HG03575 (cell line): ENCODE measurements around the gene UNK.
"Not testable (repeated sequence)": the region's sequence is repeated elsewhere in the genome, so short reads cannot be mapped to it uniquely, and the experiment has no call there.

Source experiments
- ATAC-seq: cut with Tn5 transposase; IDR thresholded peaks from one replicate; pipeline ENCODE4 v1.9.1; 2021; ENCODE audit not compliant: unreplicated experiment, insufficient number of reproducible peaks, low FRiP score; ENCODE audit errors: extremely low read depth

Gene UNK

DNA sequence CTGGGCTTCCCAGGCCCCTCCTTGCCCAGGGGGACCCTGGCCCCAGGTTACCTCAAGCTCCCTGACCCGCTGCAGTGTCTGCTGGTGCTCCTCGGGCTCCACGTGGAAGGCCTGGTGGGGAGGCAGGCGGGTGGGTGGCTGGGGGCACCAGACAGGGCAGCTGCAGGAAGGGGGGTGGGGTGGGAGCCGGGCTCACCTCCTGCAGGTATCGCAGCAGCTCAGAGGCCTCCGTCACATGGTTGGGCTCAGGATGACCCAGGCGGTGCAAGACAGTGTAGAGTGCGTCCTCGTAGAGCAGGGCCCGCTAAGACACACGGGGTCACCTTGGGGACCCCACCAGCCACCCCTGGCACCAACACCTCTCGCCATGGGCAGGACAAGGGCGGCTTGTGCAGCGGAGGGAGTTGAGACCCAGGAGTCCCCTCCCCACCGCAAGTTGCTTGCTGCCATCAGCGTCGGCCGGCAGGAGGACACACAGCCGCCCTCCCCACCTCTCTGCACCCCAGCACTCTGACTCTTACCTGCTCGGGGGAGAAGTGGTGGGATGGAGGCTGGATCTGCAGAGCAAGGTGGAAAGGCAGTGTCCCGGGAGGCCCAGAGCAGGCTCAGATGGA lies 58.5 kb downstream of the UNK start:
- no peak for ATAC-seq

DNA sequence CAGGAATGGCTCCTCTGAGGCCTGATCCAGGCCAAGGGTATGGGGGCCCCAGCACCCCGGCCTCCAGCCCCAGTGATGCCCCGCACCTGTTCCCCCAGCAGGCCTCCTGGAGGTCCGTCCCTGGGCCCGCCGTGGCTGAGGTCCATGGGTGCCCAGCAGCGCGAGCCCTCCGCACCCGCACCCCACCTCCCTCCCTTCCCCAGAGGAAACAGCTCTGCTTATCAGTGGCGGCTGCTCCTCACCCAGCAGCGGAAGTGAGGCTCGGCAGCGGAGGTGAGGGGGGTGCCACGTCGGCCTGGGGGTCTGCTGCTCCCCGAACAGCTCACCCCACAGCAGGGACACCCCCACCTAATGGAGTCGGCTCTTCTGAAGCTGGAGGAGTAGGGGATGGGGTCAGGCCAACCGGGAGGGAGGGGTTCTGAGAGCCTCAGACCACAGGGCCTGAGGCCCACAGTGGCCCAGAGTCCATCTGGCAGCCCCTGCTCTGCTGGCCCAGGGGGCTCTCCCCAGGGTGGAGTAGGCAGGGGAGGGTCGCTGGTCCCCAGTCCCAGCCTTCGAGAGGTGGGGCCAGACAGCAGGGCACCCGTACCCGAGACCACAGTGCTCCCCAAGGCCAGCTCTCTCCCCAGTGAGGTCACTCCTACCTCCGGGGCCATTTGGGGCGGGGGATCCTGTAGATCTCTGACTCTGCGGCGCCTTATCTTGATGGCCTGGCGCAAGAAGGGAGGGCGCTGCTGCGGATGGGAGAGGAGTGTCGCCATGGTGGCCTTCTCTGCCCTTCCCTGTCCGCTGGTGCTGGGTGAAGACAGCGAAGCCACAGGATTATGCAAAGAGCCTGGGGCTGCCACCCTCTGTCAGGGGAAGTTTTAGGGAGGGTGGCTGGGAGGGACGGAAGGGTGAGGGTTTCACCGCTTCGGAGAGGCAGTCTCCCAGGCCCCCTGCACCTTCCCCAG lies 59.2 kb downstream of the UNK start, which contains the start of gene UNC13D:
Gene UNC13D (minus strand): TSS at position 828 of the 953 bp plus-strand sequence. CDS start 67 bp downstream, at position 761.
- ATAC-seq, result no peak

DNA sequence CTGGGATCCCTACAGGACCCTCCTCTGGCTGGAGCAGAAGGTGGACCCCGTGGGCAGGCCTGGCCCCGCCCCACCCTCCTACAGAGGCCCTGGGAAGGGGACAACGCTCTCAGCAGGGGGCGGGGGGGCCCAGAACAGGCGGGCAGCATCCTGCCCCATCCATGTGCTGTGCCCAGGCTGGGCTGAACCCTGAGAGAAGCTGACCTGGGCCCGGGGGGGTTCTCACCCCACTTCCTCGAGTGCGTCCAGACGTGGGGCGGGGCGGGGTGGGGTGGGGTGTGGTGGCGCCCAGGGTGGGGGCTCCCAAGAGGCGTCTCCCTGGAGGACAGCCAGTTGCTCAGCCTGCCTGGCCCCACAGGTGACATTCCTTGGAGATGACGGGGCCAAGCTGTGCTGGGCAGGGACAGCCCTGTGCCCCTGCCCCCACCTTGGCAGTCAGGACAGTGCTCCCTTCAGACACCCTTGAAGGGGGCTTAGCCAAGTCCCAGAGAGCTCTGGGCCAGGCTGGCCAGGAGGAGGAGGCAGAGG lies 60.0 kb downstream of the UNK start:
- no peak for ATAC-seq

DNA sequence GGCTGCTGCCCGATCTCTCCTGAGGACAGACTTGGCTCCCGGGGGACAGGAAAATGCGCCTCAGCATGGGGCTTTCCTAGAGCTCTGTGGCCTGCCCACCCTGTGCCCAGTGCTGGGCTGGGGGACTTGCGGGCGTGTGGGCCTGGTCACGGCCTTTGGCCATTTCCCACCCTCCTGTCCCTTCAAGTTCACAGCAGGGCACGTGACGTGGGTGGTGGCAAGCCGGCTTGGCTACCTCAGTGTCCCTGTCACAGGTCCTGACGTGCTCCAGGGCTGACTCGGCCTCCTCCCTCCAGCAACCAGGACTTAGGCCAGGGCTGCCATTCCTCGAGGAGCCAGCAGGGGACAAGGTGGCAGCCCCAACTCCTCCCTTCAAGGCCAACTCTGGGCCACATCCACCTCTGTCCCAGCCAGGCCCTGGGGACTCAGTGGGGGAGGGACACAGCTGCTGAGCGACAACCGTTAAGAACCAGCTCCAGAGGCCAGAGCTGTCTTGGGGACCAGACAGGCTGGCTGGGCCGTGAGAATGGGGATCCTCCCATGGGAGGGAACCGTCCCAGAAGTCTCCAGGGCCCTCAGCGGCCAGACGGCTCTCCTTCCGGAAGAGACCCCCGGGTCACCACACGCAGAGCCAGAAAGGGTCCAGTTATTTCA lies 60.6 kb downstream of the UNK start:
- ATAC-seq, result no peak

DNA sequence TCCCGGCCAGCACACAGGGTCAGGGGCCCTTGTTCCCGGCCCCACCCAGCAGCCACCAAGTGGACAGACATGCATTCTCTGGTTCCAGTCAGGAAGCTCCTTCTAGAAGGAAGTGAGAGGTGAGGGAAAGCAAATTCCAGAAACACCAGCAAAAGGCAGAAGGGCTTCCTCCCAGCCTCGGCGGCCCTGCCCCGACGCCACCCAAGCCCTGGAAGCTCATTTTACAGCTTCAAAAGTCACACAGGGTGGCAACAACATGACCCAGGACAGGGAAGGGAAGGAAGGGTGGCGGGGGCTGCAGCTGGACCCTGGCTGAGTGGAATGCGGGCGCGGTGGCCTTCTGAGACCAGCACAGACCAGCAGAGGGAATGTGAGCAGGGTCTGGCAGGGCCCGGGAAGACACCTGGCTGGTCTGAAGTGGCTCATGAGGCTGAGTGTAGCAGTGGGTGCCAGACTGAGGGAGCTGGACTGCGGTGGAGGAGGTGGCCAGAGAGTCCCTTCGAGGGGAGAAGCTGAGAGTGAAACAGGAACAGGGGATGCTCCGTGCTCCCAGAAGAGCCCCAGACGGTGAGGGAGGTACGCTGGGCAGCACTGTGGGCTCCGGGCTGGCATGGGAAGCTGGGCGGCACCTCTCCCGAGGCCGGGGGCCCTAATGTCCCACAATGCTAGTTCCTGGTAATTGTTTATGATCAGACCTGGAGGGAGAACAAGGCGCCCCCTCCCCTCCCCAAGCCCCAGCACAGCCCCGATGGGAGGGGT lies 61.5 kb downstream of the UNK start:
- ATAC-seq, result no peak

DNA sequence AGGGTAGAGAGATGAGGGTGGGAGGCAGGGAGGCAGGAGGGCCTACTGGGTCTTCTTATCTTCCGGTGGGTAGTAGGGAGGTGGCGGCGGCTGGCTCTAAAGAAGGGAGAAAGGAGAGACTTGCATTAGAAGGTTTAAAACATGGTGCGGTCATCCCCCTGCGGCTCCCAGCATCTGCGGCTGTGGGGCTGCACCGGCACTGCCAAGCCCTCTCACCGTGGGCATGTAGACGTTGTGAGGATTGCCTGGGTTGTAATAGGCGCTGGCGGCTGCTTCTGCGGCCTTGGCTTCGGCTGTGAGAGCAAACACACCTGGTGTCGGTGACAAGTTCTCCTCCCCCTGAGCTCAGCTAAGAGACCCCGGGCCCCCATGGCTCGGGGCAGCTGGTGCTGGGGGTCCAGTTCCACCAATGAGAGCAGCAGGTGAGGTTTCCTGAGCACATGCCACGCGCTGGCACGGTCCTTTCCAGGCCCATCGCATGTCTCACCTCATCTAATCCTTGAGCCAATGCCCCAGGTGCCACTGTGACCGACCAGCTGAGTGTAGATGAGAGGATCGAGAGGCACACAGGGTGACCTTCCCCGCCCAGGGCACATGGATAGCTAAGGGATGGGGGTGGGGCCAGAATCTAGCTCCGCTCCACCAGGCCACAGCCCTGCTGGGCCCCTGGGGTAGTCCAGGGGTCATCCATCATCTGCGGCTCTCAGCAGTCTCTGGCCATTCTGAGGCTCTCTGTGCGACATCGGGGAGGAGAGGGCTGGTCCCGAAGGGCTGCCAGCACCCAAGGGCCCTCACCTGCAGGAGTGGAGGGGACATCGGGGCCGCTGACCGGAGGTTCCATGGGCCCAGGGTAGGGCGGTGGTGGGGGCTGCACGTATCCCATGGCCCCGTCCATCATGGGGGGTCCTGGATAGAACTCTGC lies 62.3 kb downstream of the UNK start:
- ATAC-seq, result no peak

DNA sequence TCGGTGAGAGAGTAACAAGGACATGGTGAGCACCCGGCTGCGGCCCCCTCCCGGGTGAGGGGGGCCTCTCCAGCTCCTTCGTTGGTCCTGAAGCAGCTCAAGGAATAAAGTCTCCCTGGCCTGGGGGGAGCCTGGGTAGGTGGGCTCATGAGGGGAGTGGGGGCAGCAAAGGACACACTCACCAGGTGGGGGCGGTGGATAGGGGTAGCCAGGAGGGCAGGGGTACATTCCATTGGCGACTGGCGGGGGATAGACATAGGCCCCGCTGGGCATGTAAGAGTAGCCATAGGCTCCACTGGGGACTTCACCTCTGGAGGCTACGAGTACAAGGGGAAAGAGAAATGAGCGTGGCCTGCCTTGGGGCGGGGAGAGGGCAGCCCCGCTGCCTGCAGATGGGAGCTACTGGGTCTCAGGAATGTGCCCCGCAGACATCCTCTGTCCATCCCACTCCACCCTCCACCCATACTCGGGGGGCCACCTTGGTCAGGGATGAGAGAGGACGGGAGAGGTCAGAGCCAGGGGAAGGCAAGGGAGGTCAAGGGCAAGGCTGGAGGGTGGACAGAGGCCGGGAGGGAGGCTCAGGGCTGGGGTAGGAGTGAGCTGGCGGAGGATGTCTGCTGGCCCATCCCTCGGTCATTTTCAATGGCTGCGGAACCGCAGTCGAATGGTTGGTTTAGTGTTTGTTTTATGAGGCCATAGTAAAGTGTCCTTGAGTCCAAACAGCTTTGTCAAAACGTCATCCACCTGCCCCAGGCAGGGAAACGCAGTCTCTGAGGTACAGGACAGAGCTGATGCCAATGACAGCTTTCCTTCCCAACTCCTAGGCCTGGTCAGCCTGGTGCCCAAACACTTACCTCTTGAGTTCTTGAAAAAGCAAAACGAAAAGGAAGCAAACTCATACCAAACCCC lies 63.3 kb downstream of the UNK start:
- no peak for ATAC-seq

DNA sequence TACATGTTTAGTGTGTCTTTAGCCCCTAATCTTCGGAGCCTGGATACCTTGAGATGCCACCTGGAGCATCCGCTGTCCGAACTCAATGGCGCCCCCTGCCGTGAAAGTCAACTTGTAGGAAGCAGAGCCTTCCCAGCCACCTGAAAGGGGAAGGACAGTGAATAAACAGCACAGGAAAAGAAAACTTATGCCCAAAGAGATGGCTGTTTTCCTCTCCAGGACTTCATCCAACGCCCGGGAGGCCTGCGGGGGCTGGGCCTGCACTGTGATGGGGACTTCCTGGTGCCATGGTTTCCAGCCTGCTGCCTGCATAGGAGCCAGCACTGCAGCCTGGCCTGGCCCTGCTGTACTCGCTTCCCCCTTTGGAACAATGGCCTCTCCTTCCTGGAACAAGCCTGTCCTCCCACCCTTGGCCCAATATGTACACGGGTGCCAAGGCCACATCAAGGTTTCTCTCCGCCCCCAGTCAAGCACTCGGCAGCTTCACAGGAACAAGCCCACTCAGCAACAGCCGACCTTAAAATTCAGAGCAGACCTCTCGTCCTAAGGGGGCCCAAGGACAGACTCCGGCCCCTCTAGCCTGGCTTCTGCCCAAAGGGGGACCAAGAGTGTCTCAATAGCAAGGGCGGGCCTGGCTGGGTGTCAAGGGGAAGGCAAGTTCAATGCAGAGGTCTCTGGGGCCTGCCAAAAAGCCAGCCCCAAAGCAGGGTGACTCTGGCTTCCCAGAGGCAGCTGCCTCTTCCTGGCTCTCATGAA lies 64.1 kb downstream of the UNK start:
- ATAC-seq, result no peak

DNA sequence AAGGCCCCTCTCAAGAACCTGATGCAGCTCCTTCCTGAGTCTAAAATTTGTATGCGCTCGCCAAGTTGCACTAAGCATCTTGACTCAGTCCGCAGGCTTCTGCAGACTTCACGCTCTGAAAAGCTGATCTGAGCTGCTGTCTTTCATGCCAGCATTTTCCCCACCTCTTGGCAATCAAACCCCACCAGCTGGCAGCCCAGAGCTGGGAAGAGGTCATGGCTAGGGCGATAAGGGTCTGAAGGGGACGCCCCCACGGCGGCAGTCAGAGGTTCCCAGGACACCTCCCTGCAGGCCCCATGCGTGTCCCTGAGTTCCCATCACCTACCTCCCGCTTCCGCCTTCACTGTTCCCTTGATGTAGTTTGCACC lies 64.7 kb downstream of the UNK start:
- ATAC-seq, result no peak

DNA sequence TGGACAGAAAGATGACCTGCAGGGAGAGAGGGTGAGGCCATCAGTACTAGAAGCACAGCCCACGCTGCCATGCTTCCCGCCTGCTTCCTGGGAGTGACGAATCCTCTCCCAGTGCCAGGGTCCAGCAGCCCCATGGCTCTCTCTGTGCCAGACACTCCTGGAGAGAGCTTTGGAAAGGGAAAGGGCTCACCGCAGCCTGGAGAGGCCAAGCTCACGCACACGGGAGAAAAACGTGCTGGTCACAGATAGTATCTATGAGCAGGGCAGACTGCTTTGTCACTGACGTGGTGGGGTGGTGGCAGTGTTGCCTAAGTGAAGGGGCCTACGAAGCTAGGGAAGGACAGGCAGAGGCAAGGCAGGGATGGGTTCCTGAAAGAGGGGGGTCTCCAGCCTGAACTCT lies 65.1 kb downstream of the UNK start:
- ATAC-seq, result no peak

DNA sequence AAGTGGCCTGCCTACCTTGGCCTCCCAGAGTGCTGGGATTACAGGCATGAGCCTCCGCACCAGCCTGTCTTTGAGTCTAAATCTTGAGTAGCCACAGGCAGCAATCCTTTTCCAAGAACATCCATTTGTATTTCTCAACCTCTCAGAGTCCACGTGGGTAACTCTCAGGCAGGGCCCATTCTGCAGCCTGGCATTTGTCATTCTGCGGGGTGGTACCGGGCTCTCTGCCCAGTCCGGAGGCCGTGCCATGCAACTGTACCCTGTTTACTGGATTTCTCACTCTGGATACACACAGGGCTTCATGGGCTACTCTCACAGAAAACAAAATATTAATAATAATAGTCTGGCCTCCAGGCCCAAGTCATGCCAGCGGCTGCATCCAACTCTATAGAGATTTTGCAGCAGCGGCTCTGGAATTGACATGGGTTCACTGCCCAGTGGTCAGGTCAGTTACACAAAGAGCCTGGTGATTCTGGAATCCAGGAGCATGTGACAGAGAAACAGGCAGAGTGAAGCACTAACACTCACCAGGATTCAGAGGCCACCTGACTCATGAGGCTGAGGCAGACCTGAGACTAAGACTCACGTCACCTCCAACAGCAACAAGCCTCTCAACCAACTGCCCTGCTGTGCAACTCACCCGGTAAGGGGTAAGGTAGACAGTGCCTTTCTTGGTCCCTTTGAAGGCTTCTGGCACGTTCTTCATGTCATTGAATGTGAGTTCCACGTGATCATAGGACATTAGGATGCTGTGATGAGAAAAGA lies 66.5 kb downstream of the UNK start:
- ATAC-seq, result no peak

DNA sequence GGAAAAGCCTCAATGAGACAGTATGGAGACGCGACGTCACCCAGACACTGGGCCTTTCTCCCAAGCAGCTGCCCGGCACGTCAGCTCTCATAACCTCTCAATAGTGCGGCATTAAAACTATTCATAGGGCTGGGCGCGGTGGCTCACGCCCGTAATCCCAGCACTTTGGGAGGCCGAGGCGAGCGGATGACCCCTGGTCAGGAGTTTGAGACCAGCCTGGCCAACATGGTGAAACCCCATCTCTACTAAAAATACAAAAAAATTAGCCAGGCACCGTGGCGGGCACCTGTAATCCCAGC lies 67.0 kb downstream of the UNK start:
- not testable (repeated sequence) for ATAC-seq

DNA sequence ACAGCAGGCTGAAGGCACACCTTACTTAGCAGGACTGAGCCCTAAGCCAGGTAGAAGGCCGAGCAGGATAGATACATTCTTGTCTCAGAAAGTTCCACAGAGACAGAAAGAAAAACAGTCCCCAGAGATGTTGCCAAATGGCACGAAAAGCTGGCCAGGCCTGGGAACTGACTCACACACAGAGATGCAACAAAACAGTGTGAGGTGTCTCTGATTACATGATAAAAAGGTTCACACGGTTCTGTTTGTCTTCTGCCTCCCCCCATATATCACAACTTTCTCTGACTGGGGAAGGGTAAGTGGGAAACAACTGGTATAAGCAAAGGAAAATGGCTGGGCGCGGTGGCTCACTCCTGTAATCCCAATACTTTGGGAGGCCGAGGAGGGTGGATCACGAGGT lies 68.8 kb downstream of the UNK start:
- no peak for ATAC-seq

DNA sequence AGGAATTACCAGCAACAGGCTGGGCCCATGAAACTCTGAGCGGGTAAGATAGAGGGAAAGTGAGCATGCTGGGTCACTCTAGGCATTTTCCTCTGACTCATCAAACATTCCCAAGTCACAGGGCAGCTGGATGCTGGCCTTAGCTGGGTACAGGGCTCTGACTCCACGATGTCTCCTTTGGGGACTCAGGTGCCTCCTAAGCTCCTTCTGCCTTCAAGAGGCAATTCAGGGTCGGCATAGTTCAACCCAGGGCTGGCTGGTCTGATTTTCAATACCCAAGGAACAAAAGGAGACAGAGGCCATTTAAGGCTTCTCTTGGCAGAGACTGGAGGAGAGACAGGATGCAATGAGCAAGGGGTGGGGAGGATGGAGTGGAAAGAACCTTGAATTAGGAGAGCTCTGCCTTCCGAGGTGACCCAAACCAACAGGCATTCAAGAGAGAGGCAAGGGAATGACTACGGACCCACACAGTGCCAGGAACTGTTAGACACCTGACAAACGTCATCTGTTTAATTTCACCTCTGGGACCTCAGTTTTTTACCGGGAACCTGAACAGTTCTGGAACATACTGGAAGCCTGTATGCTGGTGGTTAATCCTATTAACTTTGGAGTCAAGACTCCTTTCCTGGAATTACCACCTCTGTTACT lies 69.6 kb downstream of the UNK start:
- ATAC-seq, result no peak

DNA sequence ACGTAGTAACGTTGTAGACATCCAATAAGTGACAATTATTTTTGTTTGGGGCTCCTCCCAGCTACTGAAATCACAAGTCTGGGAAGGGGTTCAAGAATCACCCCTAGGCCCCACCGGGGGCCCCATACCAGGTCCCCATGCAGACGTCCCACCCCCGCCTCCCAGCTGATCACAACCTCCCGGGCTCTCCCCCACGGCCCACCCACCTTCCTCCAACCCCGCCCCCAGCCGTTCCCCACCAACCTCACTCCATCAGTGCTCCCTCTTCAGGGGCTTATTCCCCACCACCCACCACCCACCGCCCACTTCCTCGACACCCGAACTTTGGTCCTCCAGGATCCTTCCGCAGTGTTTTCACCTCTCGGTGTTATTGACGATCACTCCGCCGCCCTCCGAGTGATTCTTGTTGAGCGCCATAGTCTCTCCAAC lies 70.3 kb downstream of the UNK start:
- no peak for ATAC-seq
